NCI-H187 (cell line): Measurements from ENCODE around the gene PRKAG2.

Source experiments
- DNase-seq, 2 experiments: peaks; one replicate each; lab custom pipeline; 2025; lab: John Stamatoyannopoulos, UW

Gene PRKAG2

GRCh38 chr7:151724920-151725584 lies 151.9 kb downstream of the PRKAG2 start:
- DNase-seq, result no peak

GRCh38 chr7:151724250-151724915 lies 152.5 kb downstream of the PRKAG2 start:
- no peak for DNase-seq

- DNase-seq, result no peak
Observed at GRCh38 chr7:151723321-151723720, 153.6 kb downstream of the PRKAG2 start.

- DNase-seq, result no peak
Observed at GRCh38 chr7:151722533-151722932, 154.4 kb downstream of the PRKAG2 start.

- DNase-seq, result no peak
Observed at GRCh38 chr7:151721694-151722093, 155.2 kb downstream of the PRKAG2 start.

GRCh38 chr7:151721236-151721635 lies 155.7 kb downstream of the PRKAG2 start:
- DNase-seq, result no peak

- DNase-seq, result no peak
Observed at GRCh38 chr7:151720280-151720679, 156.6 kb downstream of the PRKAG2 start.

GRCh38 chr7:151719897-151720242 lies 157.0 kb downstream of the PRKAG2 start:
- DNase-seq, result no peak

GRCh38 chr7:151719031-151719896 lies 157.7 kb downstream of the PRKAG2 start:
- DNase-seq, result no peak

GRCh38 chr7:151717918-151718317 lies 159.0 kb downstream of the PRKAG2 start:
- DNase-seq, result no peak

- DNase-seq, result no peak
Observed at GRCh38 chr7:151717415-151717814, 159.5 kb downstream of the PRKAG2 start.

GRCh38 chr7:151716323-151716722 lies 160.6 kb downstream of the PRKAG2 start:
- no peak for DNase-seq

- DNase-seq, result no peak
Observed at GRCh38 chr7:151715666-151716315, 161.1 kb downstream of the PRKAG2 start.

- DNase-seq, result no peak
Observed at GRCh38 chr7:151714201-151714600, 162.7 kb downstream of the PRKAG2 start.

- no peak for DNase-seq
Observed at GRCh38 chr7:151712810-151713125, 164.1 kb downstream of the PRKAG2 start.

GRCh38 chr7:151711906-151712809 lies 164.8 kb downstream of the PRKAG2 start:
- DNase-seq, result peak; percentile 26 to 43

- DNase-seq, result no peak
Observed at GRCh38 chr7:151711435-151711872, 165.5 kb downstream of the PRKAG2 start.

GRCh38 chr7:151710646-151711434 lies 166.1 kb downstream of the PRKAG2 start:
- no peak for DNase-seq

GRCh38 chr7:151710121-151710640 lies 166.7 kb downstream of the PRKAG2 start:
- DNase-seq, result no peak
